ENCODE data around the gene NRAS.

NRAS gene

GRCh38 chr1:114710360-114710759, 6.2 kb downstream of the NRAS start:
- Histone ChIP-seq H3K4me1 (ENCODE audit: insufficient read depth, low read length) (peaks cover 10% of the 10 kb centered on the region), H3K36me3 (ENCODE audit: insufficient read depth, low read length) (peaks cover 85% of the 10 kb centered on the region), H3K9ac (ENCODE audit: low read depth, low read length) (no peak overlapping the region), H3K4me3 (ENCODE audit: low read depth in 1 of 2, low read length in 2 of 2) (no peak overlapping the region), H3K27ac (ENCODE audit: low read length) (no peak overlapping the region), H3K79me2 (ENCODE audit: insufficient read depth, low read length) (peaks cover 28% of the 10 kb centered on the region), H3K9me3 (ENCODE audit: insufficient read depth, low read length, severe bottlenecking) (no peaks in the 10 kb centered on the region), H3K27me3 (ENCODE audit: insufficient read depth, low read length, poor library complexity) (no peaks in the 10 kb centered on the region), H2AFZ (ENCODE audit: low read depth, low read length) (no peak overlapping the region), H4K20me1 (ENCODE audit: insufficient read depth, low read length) (no peaks in the 10 kb centered on the region; the same call in 1 of the 2 replicates), H3K4me2 (ENCODE audit: insufficient read depth, low read length) (no peak overlapping the region)
- ATAC-seq (ENCODE audit: insufficient read depth, low read depth) (no peak), DNase-seq (no peak)
- no peak for TF ChIP-seq CTCF (IDR thresholded peaks at IDR 0.05; ENCODE audit: borderline replicate concordance, extremely low read depth, low read length, poor library complexity, severe bottlenecking)
- TF ChIP-seq EZH2 (IDR thresholded peaks at IDR 0.05; ENCODE audit: borderline replicate concordance, low read depth, low read length, severe bottlenecking), result no peak

GRCh38 chr1:114707604-114708003, 9.0 kb downstream of the NRAS start:
- no peaks in the 10 kb centered on the region for H3K27me3 ChIP-seq (ENCODE audit: insufficient read depth, low read length, poor library complexity)
- H2AFZ ChIP-seq (ENCODE audit: low read depth, low read length), result no peak overlapping the region
- H3K4me3 ChIP-seq (ENCODE audit: low read depth in 1 of 2, low read length in 2 of 2), result no peak overlapping the region
- no peak overlapping the region for H3K4me2 ChIP-seq (ENCODE audit: insufficient read depth, low read length)
- no peak for TF ChIP-seq EZH2 (IDR thresholded peaks at IDR 0.05; ENCODE audit: borderline replicate concordance, low read depth, low read length, severe bottlenecking)
- TF ChIP-seq CTCF (IDR thresholded peaks at IDR 0.05; ENCODE audit: borderline replicate concordance, extremely low read depth, low read length, poor library complexity, severe bottlenecking), result no peak
- peaks cover 3% of the 10 kb centered on the region; the same call in 1 of the 2 replicates for H3K79me2 ChIP-seq (ENCODE audit: insufficient read depth, low read length)
- ATAC-seq (ENCODE audit: insufficient read depth, low read depth) (no peak), DNase-seq (no peak)
- H3K9me3 ChIP-seq (ENCODE audit: insufficient read depth, low read length, severe bottlenecking), result no peaks in the 10 kb centered on the region
- H4K20me1 ChIP-seq (ENCODE audit: insufficient read depth, low read length), result no peaks in the 10 kb centered on the region
- H3K4me1 ChIP-seq (ENCODE audit: insufficient read depth, low read length), result no peaks in the 10 kb centered on the region
- H3K36me3 ChIP-seq (ENCODE audit: insufficient read depth, low read length), result peaks cover 60% of the 10 kb centered on the region
- H3K9ac ChIP-seq (ENCODE audit: low read depth, low read length), result no peak overlapping the region
- H3K27ac ChIP-seq (ENCODE audit: low read length), result no peak overlapping the region

- no peak overlapping the region for H3K4me3 ChIP-seq (ENCODE audit: low read depth in 1 of 2, low read length in 2 of 2)
- ATAC-seq (ENCODE audit: insufficient read depth, low read depth) (no peak), DNase-seq (no peak)
- H3K27ac ChIP-seq (ENCODE audit: low read length), result no peak overlapping the region
- H3K4me2 ChIP-seq (ENCODE audit: insufficient read depth, low read length), result no peak overlapping the region
- H3K9me3 ChIP-seq (ENCODE audit: insufficient read depth, low read length, severe bottlenecking), result no peaks in the 10 kb centered on the region
- H2AFZ ChIP-seq (ENCODE audit: low read depth, low read length), result no peak overlapping the region
- H3K4me1 ChIP-seq (ENCODE audit: insufficient read depth, low read length), result no peaks in the 10 kb centered on the region
- peaks cover 24% of the 10 kb centered on the region for H3K36me3 ChIP-seq (ENCODE audit: insufficient read depth, low read length)
- H3K79me2 ChIP-seq (ENCODE audit: insufficient read depth, low read length), result no peaks in the 10 kb centered on the region
- no peak overlapping the region for H3K9ac ChIP-seq (ENCODE audit: low read depth, low read length)
- peaks cover 2% of the 10 kb centered on the region for H3K27me3 ChIP-seq (ENCODE audit: insufficient read depth, low read length, poor library complexity)
- H4K20me1 ChIP-seq (ENCODE audit: insufficient read depth, low read length), result no peaks in the 10 kb centered on the region
- no peak for TF ChIP-seq EZH2 (IDR thresholded peaks at IDR 0.05; ENCODE audit: borderline replicate concordance, low read depth, low read length, severe bottlenecking)
- TF ChIP-seq CTCF (IDR thresholded peaks at IDR 0.05; ENCODE audit: borderline replicate concordance, extremely low read depth, low read length, poor library complexity, severe bottlenecking), result no peak
These were observed 13.3 kb downstream of the NRAS start for GRCh38 chr1:114703242-114703641.

GRCh38 chr1:114702737-114703136, 13.8 kb downstream of the NRAS start:
- Histone ChIP-seq H3K4me2 (ENCODE audit: insufficient read depth, low read length) (no peak overlapping the region), H3K27me3 (ENCODE audit: insufficient read depth, low read length, poor library complexity) (peaks cover 2% of the 10 kb centered on the region), H4K20me1 (ENCODE audit: insufficient read depth, low read length) (no peaks in the 10 kb centered on the region), H3K27ac (ENCODE audit: low read length) (no peak overlapping the region), H3K79me2 (ENCODE audit: insufficient read depth, low read length) (no peaks in the 10 kb centered on the region), H3K9ac (ENCODE audit: low read depth, low read length) (no peak overlapping the region), H3K4me3 (ENCODE audit: low read depth in 1 of 2, low read length in 2 of 2) (no peak overlapping the region), H3K4me1 (ENCODE audit: insufficient read depth, low read length) (no peaks in the 10 kb centered on the region), H2AFZ (ENCODE audit: low read depth, low read length) (no peak overlapping the region), H3K9me3 (ENCODE audit: insufficient read depth, low read length, severe bottlenecking) (no peaks in the 10 kb centered on the region), H3K36me3 (ENCODE audit: insufficient read depth, low read length) (peaks cover 19% of the 10 kb centered on the region)
- DNase-seq, result no peak
- ATAC-seq (ENCODE audit: insufficient read depth, low read depth), result peak; percentile 19; the same call in 2 of the 3 replicates
- no peak for TF ChIP-seq EZH2 (IDR thresholded peaks at IDR 0.05; ENCODE audit: borderline replicate concordance, low read depth, low read length, severe bottlenecking)
- no peak for TF ChIP-seq CTCF (IDR thresholded peaks at IDR 0.05; ENCODE audit: borderline replicate concordance, extremely low read depth, low read length, poor library complexity, severe bottlenecking)

Data from DND-41 (cell line).